ENCODE results near the gene PSME3IP1.
A peak's percentile ranks its signal among the peaks of the same experiment; 100 is the strongest.

PSME3IP1 gene

GRCh38 chr16:57143149-57143921, 42.5 kb downstream of the PSME3IP1 start:
- no peak for DNase-seq (ENCODE audit: low read depth)

- DNase-seq (ENCODE audit: low read depth): no peak
Observed at GRCh38 chr16:57141822-57142631, 43.8 kb downstream of the PSME3IP1 start.

GRCh38 chr16:57140931-57141668, 44.7 kb downstream of the PSME3IP1 start:
- DNase-seq (ENCODE audit: low read depth): no peak

GRCh38 chr16:57138281-57138935, 47.4 kb downstream of the PSME3IP1 start:
- DNase-seq (ENCODE audit: low read depth): no peak

- DNase-seq (ENCODE audit: low read depth): no peak
Observed at GRCh38 chr16:57137566-57138273, 48.1 kb downstream of the PSME3IP1 start.

- no peak for DNase-seq (ENCODE audit: low read depth)
Observed at GRCh38 chr16:57137043-57137442, 48.8 kb downstream of the PSME3IP1 start.

GRCh38 chr16:57134982-57135381, 50.9 kb downstream of the PSME3IP1 start:
- DNase-seq (ENCODE audit: low read depth): no peak

- no peak for DNase-seq (ENCODE audit: low read depth)
Observed at GRCh38 chr16:57133886-57134285, 52.0 kb downstream of the PSME3IP1 start.

GRCh38 chr16:57133031-57133430, 52.8 kb downstream of the PSME3IP1 start:
- DNase-seq (ENCODE audit: low read depth): no peak

GRCh38 chr16:57132470-57132869, 53.4 kb downstream of the PSME3IP1 start:
- DNase-seq (ENCODE audit: low read depth): no peak

- DNase-seq (ENCODE audit: low read depth): no peak
Observed at GRCh38 chr16:57131351-57131970, 54.4 kb downstream of the PSME3IP1 start.

- DNase-seq (ENCODE audit: low read depth): no peak
Observed at GRCh38 chr16:57130950-57131321, 54.9 kb downstream of the PSME3IP1 start.

- peak; percentile 12 for DNase-seq (ENCODE audit: low read depth)
Observed at GRCh38 chr16:57128771-57129389, 57.0 kb downstream of the PSME3IP1 start.

GRCh38 chr16:57127836-57128235, 58.0 kb downstream of the PSME3IP1 start:
- no peak for DNase-seq (ENCODE audit: low read depth)

- DNase-seq (ENCODE audit: low read depth): no peak
Observed at GRCh38 chr16:57127037-57127763, 58.6 kb downstream of the PSME3IP1 start.

GRCh38 chr16:57126411-57126810, 59.4 kb downstream of the PSME3IP1 start:
- DNase-seq (ENCODE audit: low read depth): no peak

- DNase-seq (ENCODE audit: low read depth): no peak
Observed at GRCh38 chr16:57125969-57126368, 59.9 kb downstream of the PSME3IP1 start.

GRCh38 chr16:57125376-57125775, 60.5 kb downstream of the PSME3IP1 start:
- DNase-seq (ENCODE audit: low read depth): no peak

GRCh38 chr16:57123974-57124674, 61.7 kb downstream of the PSME3IP1 start:
- DNase-seq (ENCODE audit: low read depth): no peak
